ENCODE measurements around the gene ALDH3B2.

GRCh38 chr11:67631411-67631810 is 43.0 kb downstream of the ALDH3B2 start:
- TF ChIP-seq POLR2A (IDR thresholded peaks at IDR 0.05) (no peak), CTCF (IDR thresholded peaks at IDR 0.05) (no peak)

All from uterus (tissue), 2 donors.